Measurements from ENCODE around the gene CCDC184.

- TF ChIP-seq CTCF (IDR thresholded peaks at IDR 0.05; ENCODE audit: low read depth, low read length) (no peak), POLR2A (IDR thresholded peaks at IDR 0.05; ENCODE audit: extremely low read depth, insufficient read length) (no peak), MYC (IDR thresholded peaks at IDR 0.05; ENCODE audit: low read depth, low read length) (no peak), MAX (IDR thresholded peaks at IDR 0.05; ENCODE audit: low read depth, low read length) (no peak)
Observed at GRCh38 chr12:48185181-48185919, 1.9 kb downstream of the CCDC184 start.
